COLO668 (cell line): Measurements from ENCODE around the gene CCDC15.
A peak's percentile ranks its signal among the peaks of the same experiment; 100 is the strongest.

Experiments used
- DNase-seq: peaks from one replicate; lab custom pipeline; 2025; ENCODE audit not compliant: unreplicated experiment; lab: John Stamatoyannopoulos, UW

The CCDC15 gene, protein sequence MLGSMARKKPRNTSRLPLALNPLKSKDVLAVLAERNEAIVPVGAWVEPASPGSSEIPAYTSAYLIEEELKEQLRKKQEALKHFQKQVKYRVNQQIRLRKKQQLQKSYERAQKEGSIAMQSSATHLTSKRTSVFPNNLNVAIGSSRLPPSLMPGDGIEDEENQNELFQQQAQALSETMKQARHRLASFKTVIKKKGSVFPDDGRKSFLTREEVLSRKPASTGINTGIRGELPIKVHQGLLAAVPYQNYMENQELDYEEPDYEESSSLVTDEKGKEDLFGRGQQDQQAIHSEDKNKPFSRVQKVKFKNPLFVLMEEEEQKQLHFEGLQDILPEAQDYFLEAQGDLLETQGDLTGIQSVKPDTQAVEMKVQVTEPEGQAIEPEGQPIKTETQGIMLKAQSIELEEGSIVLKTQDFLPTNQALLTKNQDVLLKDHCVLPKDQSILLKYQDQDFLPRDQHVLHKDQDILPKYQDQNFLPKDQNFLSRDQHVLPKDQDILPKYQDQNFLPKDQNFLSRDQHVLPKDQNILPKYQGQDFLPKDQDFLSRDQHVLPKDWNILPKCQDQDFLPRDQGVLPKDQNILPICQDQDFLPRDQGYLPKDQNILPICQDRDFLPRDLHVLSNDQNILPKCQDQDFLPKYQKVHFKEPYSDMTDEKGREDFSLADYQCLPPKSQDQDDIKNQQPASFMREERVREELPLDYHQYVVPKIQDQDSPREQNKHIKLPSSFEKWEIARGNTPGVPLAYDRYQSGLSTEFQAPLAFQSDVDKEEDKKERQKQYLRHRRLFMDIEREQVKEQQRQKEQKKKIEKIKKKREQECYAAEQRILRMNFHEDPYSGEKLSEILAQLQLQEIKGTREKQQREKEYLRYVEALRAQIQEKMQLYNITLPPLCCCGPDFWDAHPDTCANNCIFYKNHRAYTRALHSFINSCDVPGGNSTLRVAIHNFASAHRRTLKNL

GRCh38 chr11:124953753-124954589 lies at the start of gene CCDC15:
CCDC15 (plus strand) TSS chr11:124954202; CDS start chr11:124954733, 531 bp downstream.
- peak; percentile 98 for DNase-seq

- no peak for DNase-seq
Measured at GRCh38 chr11:124915541-124916369, 38.2 kb upstream of the CCDC15 start.

- DNase-seq = no peak
Measured at GRCh38 chr11:124916370-124916710, 37.7 kb upstream of the CCDC15 start.

DNA sequence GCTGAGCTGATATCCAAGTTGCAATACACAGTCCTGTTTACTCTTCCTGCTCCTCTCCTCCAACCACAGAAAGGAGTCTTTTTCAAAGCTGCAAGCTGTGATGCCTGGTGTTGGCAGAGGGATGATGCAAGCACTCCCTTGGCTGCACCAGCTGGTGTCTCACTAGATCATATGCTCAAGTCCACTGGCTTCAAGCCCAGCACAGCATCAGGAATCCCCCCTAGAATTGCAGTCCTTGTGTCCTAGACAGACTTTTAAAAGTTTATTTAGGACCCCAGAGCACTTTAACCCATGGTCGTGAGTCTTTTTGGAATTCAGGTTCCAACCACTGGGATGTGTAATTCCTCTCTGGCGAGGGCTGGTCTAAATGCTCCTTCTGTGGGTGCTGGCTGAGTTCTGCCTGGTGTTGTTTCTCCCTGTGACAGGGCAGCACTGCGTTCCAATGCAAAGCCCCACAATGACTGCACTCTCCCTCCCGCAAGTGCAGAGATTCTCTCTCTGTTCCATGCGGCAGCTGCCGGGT lies 36.8 kb upstream of the CCDC15 start:
- no peak for DNase-seq

GRCh38 chr11:124918950-124919349 lies 35.1 kb upstream of the CCDC15 start, which contains the start of gene HEPN1:
HEPN1 (plus strand) TSS chr11:124919250.
- no peak for DNase-seq

DNA sequence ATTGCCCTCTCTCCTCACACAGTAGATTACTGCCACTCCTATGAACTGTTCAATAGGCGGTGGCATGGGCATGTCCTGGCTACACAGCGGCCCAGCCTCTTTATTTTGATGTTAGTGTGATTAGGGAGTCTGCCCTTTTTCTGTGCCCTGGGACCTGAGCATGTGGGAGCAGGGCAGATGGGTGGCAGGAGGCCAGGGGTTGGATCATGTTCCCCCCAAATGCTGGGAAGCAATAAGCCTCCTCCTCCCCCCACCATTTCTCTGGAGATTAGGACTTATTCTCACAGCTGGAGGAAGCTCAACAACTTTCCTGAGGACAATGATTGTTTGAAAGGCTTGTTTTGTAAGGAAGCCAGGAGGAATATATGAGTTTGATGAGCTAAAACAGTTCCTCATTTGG lies 34.1 kb upstream of the CCDC15 start:
- DNase-seq = no peak

- DNase-seq = no peak
Measured at GRCh38 chr11:124920356-124920755, 33.6 kb upstream of the CCDC15 start.

GRCh38 chr11:124920870-124921609 lies 33.0 kb upstream of the CCDC15 start:
- DNase-seq = peak; percentile 65

- no peak for DNase-seq
Measured at GRCh38 chr11:124922831-124923230, 31.2 kb upstream of the CCDC15 start.

- DNase-seq = no peak
Measured at GRCh38 chr11:124923296-124923695, 30.7 kb upstream of the CCDC15 start.

DNA sequence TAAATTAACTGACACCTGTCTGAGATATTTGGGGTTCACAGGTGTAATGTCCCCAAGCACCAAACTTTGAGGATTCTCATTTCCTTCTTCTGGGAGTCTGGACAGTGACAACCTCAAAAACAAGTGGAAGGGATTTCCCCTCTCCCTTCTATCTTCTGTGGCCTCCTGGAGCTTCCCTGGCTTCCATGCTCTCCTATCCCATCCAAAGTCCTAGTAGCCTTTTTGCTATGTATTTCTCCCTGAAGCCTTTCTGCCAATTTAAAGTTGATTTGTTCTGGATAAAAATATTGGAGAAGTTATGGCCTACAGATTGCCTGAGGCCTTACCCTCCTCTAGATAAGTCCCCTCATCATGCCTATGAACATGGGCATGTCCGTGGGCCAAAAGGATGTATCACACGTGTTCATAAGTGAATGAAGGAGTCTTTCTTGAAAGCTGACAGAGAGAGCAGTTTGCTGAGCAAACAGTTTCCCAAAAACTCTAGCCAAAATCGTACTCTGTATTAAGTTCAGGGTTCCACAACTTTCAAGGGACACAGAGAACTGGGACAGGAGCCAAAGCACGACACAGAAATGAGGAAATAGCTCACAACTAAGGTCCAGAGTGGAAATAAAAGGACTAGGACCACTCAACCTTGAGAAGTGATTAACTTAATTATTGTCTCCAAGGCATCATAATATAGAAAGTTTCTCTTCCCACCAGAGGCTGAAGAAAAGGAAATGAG lies 24.9 kb upstream of the CCDC15 start:
- DNase-seq = no peak

- no peak for DNase-seq
Measured at GRCh38 chr11:124930799-124931198, 23.2 kb upstream of the CCDC15 start.

DNA sequence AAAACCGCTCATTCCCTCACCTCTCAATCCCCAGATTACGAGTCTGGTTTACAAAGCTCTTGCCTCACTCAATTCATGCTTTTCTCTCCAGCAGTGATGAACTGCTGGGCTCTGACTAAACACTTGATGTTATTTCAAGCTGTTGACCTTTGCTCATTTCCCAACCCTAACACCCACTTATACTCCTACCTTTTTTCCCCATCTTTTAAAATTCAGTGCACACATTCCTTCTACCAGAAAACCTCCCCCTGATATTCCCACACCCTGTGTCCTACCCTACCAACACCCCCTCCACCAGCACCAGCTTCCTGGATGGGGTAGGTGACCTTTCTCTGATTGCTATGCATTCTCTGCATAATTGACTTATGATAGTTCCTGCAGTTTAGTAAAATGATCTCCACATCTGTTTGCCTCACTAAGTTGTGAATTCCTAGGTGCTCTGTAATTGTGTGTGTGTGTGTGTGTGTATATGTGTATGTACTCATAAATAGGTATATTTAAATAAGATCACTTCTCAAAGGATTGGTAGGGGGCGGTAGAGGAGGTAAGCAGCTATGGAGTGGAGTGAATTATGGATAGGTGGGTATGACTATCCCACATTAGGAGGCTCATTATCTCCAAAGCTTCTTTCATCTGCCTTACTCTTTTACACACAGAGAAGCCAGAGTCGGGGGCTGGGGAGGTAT lies 19.0 kb upstream of the CCDC15 start:
- no peak for DNase-seq

DNA sequence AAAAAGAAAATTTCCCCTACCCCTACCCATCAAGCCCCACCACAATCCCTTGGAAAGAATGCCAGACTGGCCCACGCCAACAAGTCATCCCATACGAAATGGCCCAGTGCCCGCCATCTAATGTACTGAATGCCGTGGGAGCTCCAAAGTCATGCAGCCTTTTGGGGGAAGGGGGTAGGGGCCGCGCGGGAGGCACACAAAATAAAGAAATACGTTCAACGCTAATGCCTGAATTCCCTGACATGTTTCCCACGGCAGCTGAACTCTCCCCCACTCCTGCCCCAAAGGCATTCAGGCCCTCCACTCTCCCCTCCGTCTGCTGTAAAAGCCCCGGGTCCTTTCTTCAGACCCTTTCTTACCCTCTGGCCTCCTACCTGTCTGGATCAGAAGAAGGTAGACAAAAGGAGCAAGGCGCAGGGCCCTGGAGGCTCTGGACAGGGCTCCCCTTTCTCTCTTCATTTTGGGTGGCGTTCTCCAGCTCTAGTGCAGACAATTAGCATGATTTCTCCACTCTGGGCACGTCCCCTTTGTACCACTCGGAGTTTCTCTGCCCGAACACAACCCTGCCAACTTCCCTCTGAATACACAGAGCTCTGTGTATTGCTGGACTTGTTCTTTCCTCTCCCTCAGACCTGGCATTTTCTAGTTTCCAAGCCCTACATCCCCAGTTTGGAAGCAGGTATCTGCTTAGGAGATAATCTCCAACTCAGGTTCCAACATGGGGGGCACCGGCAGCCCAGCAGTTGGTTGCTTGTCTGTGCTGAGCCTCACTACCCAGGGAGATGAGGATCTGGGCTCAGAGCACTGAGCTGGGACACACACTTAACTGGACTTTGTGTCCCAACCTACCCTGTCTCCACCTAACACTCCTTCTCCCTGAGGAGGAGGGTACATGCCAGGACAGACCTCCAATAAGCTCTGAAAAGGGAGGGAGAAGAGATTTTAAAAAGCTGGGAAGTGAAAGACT lies 18.2 kb upstream of the CCDC15 start, which contains the start of gene HEPACAM:
Gene HEPACAM (minus strand): TSS at position 500 of the 967 bp plus-strand sequence. CDS start 41 bp downstream, at position 459.
- DNase-seq = no peak

GRCh38 chr11:124937336-124937935 lies 16.6 kb upstream of the CCDC15 start:
- DNase-seq = no peak

- DNase-seq = no peak
Measured at GRCh38 chr11:124938206-124938765, 15.7 kb upstream of the CCDC15 start.
